Ishikawa (cell line): ENCODE data around the gene PNPLA7.
A peak's percentile ranks its signal among the peaks of the same experiment; 100 is the strongest.

Experiments
- CREB1 ChIP-seq: IDR thresholded peaks from 2 replicates; pipeline ENCODE4 v1.6.1; 2012; ENCODE audit warnings: low read depth
- EP300 ChIP-seq: IDR thresholded peaks from 2 replicates; pipeline ENCODE4 v1.6.1; 2012; ENCODE audit warnings: borderline replicate concordance
- REST ChIP-seq: IDR thresholded peaks from 2 replicates; pipeline ENCODE4 v1.6.1; 2012; ENCODE audit warnings: low read depth, mild to moderate bottlenecking
- TCF12 ChIP-seq: IDR thresholded peaks from 2 replicates; pipeline ENCODE4 v1.6.1; 2012; ENCODE audit warnings: low read depth
- YY1 ChIP-seq: IDR thresholded peaks from 2 replicates; pipeline ENCODE4 v1.6.1; 2012; ENCODE audit warnings: low read depth
- TF ChIP-seq, protein P1 (sequence below): IDR thresholded peaks from 2 replicates; pipeline ENCODE4 v1.6.1; 2012

GRCh38 chr9:137422604-137423513 is 127.3 kb downstream of the PNPLA7 start, which contains the start of the genes EXD3 and NOXA1:
- TF ChIP-seq EP300 (peak; percentile 44; the same call in 1 of the 2 replicates), YY1 (peak; percentile 75), CREB1 (no peak), REST (no peak), TCF12 (peak; percentile 59; the same call in 1 of the 2 replicates)
- TF ChIP-seq, protein P1, sequence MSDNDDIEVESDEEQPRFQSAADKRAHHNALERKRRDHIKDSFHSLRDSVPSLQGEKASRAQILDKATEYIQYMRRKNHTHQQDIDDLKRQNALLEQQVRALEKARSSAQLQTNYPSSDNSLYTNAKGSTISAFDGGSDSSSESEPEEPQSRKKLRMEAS = peak; percentile 37; the same call in 1 of the 2 replicates
